ENCODE results near the gene IGLL5.

IGLL5 gene

DNA sequence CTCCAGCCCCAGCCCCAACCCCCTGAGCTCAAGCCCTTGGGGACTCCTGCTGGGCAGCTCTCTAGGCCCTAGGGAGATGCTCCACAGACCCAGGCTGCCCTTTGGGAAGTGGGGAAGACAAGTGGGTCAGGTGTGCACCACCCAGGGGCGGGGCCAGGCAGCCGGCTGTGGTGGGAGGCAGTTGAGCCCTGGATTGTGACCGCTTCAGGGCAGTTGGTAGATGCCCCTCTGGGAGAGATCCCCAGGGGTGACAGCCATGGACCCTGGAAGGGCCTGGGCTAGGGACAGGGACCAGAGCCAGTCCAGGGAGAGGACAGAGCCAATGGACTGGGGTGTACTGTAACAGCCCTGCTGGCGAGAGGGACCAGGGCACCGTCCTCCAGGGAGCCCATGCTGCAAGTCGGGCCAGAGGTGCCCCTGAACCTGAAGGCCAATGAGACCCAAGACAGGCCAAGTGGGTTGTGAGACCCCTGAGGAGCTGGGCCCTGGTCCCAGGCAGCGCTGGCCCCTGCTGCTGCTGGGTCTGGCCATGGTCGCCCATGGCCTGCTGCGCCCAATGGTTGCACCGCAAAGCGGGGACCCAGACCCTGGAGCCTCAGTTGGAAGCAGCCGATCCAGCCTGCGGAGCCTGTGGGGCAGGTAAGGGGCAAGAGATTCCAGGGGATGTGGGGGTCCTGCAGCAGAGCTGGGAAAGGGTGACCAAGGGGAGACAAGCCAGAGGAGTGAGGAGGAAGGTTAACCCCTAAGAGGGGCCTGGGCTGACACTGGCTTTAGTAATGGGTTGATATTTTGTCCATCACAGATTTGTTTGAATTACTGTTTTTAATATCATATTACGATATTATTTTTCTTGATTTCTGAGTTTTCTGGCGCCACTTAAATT, at the start of gene IGLL5:
IGLL5 (plus strand) TSS at position 196 of the 883 bp plus-strand sequence; CDS start at position 434, 238 bp downstream.
- DNase-seq = no peak

DNA sequence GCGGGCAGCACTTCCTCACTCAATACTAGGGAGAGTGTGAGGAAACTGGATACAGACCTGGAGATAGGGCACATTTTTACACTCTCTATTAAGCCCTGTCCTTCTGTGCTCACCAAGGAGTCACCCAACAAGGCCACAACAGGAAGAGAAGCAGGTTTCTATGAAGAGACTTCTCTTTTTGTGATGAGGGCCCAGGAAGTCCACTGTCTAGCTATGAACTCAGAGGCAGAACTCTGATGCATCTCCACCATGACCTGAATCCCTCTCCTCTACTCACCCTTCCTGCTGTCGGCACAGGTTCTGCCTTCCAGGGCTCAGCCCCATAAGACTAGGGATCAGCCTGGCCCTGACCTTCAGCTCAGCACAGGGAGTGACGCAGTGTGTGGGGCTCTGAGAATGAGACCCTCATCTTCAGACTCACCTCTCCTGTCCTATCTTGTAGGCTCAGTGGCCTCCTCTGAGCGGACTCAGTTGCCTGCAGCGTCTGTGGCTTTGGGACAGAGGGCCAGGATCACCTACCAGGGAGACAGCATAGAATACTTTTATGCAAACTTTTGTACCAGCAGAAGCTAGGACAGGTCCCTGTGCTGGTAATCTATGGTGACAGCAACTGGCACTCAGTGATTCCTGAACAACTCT, 49.3 kb upstream of the IGLL5 start:
- DNase-seq = peak; percentile 84

DNA sequence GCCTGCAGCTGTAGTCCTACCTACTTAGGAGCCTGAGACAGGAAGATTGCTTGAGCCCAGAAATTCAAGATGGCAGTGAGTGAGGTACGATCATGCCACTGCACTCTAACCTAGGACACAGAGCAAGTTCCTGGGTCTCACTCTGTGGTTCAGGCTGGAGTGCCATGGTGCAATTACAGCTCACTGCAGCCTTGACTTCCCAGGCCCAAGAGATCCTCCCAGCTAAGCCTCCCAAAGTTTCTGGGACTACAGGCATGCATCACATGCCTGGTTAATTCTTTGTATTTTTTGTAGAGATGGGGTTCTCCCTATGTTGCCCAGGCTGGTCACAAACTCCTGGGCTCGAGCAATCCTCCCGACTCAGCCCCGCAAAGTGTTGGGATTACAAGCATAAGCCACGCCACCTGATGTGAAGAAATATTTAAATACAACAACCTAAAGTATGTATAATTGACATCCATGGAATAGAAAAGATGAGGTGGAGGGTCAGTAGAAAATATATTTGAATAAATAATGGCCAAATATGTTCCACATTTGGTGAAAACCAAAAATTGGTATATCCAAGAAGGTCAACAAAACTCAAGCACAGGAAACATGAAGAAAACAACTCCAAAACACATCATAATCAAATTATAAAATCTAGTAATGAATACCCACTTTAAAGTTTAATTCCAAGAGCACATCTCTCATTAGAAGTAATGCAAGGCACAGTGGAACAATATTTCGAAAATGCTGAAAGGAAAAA, 47.9 kb upstream of the IGLL5 start:
- DNase-seq = no peak

DNA sequence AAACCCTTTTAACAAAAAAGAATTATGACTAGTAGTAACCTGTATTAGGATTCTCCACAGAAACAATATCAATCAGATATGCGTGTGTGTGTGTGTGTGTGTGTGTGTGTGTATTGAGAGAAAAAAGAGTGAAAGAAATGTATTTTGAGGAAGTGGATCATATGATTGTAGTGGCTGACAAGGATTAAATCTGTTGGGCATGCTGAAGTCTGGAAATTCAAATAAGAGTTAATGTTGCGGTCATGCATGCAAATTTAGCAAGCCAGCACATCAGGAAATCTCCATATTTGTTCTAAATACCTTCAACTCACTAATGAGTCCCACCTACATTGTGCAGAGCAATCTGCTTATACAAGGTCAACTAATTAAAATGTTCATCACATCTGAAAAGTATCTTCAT, 46.8 kb upstream of the IGLL5 start:
- peak; percentile 86 for DNase-seq

DNA sequence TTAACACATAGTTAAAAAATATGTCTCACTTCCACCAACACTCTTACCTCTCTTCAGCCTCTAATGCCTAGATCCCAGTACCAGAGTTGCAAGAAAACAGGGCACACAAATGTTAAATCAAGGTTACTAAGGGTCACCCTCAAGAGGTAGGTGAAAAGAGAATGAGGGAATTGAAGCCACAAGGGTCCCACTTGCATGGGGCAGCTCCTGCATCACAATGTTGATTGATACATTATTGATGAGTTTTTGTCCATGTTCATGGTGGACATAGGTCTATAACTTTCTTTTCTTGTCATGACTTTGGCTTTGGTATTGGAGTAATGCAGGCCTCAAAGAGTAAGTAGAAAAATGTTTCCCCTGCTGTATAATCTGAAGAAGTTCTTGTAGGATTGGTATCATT, 46.0 kb upstream of the IGLL5 start:
- DNase-seq = no peak

DNA sequence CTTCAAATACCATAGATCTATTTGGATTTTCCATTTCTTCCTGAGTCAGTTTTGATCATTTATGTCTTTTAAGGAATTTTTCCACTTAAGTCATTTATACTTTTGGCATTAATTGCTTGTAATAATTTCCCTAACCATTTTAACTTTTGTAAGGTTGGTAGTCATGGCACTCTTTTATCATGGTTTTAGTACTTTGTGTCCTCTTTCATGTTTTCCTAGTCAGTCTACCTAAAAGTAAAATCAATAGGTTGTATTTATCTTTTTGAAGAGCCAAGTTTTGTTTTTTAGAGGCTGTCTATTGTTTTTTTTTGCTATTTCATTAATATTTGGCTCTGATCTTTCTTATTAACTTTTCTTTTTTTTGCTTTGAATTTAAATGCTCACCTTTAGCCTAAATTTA, 45.5 kb upstream of the IGLL5 start:
- DNase-seq = no peak

DNA sequence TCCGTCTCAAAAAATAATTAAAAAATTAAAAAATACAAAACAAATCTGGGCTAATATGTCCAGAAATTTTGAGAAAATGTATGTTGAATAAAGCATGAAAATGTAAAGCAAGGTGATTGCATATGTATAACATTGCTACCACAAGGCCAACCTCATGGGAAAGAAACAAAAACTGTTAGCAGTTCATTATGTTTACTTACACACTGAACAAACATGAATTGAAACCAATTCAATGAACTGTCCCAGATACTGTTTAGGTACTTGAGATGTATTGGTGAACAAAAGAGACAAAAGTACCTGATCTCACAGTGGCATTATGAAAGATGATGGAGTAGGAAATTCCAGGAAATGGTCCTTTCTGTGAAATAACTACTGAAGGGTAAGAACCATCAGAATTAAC, 43.8 kb upstream of the IGLL5 start:
- no peak for DNase-seq

DNA sequence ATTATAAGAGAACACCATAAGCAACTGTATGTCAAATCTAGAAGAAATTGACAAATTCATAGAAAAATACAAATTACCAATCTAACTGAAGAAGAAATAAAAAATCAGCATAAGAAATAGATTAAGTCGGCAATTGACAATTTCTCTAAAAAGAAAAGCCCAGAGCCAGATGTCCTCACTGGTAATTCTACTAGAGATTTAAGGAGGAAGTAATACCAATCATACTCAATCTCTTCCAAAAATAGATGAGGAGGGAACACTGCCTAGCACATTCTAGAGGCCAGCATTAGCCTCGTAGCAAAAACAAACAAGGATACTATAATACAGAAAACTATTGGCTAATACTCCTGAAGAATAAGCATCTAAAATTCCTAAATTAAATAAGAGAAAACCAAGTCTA, 40.4 kb upstream of the IGLL5 start:
- peak; percentile 77 for DNase-seq

DNA sequence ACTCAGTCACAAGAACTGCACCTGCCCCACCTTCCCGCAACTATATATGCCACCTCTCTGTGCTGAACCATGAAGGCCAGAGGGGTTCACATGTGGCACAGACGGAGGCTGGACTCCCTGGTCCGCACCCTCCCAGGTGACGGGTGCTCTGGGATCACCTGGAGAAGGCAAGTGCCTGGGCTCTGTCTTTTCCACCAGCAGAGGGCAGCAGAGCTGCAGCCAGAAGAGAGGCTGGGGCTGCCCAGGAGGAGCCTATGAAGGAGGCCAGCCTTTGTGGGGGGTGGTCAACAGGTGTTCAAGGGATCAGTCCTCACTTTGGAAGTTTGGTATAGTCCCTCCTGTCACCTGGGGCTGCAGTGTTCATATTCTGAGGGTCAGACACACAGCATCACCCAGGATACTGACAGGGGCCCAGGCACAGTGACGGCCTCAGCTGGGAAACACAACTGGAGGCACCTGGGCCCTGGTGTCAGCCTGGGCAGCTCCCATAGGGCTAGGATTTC, 39.2 kb upstream of the IGLL5 start:
- peak; percentile 30 for DNase-seq

DNA sequence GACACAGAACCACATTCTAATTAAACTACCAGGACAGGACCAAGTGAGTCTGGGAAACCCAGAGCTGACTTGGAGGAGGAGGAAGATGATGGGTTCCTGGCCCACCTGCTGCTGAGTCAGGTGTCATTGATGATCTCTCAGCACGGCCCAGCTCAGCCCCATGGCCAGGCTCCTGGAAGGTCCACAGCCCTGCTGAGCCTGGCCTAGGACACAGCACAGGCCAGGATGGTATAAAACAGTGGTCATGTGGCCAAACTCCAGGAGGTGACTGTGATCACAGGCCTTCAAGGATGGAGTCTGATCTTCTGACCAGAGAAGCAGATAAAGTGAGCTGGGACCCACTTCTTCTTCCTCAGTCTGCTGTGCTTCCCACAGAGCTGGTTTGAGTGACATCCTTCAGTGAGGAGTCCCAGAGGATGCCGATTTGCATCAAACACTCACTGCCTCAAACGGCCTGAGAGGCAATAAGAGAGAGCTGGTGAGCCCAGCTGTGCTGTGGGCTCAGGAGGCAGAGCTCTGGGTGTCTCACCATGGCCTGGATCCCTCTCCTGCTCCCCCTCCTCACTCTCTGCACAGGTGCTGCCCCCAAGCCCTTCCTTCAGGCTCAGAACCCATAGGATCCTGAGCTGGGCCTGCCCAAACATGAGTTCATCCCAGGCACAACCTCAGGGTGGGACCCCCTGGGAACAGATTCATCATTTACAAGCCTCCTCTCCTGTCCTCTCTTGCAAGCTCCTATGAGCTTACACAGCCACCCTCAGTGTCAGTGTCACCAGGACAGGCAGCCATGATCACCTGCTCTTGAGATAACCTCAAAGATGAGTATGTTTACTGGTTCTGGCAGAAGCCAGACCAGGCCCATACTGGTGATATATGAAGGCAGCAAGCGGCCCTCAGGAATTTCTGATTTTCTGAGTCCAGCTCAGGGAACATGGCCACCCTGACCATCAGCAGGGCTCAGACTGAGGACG, 37.7 kb upstream of the IGLL5 start:
- no peak for DNase-seq

DNA sequence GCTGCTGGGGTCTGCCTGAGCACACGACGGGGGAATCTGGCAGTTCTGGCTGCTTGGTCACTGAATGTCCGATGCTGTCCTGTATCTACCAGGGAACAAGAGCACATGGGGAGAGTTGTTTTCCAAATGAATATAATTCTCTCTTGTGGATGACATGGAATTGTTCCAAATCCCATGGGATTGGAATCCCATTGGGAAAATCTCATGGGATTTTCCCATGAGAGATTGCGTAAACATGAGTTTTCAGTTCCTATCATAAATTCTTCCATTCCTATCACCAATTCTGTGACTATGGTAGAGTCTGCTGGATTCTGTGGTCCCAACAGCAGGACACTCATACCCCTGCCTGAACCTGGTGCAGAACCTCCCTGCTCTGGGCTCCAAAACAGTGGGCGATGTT, 35.6 kb upstream of the IGLL5 start:
- no peak for DNase-seq

DNA sequence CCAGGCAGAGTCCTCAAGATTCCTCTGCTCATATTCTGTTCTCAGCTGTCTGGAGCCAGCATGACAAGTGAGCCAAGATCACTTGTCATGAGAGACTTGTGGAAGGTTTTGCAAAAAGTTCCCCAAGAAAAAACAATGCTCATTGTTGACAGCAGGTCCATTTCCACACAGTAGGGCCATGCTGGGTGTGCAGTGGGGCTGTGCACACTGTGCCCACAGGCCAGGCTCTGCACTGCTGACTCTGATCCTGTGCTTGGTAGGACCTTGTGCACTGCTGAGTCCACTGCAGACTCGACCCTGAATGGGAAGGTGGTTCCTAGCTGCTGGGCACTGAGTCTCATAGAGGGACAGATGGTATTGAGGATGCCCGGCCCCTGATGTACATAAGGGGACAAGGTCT, 33.9 kb upstream of the IGLL5 start:
- DNase-seq = no peak

DNA sequence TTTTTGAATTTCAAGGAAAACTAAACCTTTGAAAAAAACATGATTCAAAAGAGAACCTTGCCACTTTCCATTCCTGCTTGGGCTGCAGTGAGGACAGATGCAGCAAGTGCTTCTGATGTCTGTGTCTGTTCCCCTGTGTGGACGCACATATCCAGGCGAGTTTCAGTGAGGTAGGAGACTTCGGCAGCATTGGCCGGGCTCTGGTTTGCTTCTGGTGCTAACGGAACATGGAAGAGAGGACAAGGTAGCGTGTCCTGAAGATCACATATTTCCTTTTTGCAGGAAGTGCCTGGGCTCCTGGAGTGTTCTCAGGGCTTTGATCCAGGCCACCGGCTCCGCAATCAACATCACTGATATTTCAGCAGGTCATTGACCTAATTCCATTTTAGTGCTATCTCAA, 33.1 kb upstream of the IGLL5 start:
- DNase-seq = no peak

DNA sequence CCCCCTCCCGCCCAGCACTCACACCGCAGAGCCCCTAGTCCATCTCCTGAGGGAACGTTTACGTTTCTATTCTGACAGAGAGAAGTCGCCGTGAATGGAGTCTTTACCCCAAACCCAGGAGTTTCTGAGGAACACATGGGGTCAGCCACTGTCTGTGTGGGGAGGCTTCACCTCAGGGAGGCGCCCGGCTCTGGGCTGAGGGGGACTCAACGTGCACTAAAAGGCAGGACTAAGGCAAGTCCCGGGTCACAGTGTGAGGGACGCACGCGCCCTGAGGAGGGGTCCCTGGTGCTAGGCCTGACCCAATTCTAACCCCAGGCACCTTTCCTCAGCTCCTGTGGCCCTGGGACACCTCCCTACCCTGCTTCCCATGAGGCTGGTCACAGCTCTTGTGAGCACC, 32.5 kb upstream of the IGLL5 start:
- DNase-seq = no peak

DNA sequence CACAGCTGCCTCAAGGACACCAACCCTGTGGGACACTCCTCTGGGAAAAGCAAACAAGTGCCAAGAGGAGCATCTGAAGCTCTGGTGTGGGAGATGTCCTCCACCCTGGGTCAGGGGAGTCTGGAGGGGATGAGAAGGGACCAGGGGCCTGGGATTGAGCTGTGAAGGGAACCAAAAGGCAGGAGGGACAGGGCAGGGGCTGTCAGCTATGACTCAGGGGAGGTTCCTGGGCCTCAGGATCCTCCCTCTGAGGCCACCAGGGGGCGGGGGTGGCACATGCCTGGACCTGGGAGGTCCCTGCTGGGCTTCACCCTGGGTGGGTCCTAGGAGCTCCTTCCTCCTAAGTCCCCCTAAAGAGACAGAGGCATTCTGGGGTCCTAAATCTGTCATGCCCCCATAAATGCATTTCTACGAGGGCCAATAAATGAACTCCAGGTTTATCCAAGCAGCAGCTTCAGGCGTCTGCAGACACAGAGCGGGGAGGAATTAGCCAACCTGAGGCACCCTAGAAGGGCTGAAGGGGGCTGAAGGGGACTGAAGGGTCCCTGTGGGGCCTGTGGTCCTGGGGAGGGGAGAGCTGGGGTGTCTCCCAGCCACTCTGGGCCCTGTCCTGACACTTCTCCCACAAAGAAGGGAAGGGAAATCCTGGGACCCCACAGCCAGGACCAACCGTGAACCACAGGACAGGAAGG, 31.9 kb upstream of the IGLL5 start:
- peak; percentile 42 for DNase-seq

DNA sequence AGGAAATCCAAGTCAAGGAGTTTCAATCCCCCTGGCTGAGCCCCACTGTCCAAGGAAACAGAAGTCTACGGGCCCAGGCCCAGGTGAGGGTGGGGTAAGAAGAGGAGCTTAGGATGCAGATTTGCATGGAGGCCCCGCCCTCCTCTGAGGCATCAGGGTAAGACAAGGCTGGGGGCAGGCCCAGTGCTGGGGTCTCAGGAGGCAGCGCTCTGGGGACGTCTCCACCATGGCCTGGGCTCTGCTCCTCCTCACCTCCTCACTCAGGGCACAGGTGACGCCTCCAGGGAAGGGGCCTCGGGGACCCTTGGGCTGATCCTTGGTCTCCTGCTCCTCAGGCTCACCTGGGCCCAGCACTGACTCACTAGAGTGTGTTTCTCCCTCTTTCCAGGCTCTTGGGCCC, 31.3 kb upstream of the IGLL5 start:
- DNase-seq = no peak

DNA sequence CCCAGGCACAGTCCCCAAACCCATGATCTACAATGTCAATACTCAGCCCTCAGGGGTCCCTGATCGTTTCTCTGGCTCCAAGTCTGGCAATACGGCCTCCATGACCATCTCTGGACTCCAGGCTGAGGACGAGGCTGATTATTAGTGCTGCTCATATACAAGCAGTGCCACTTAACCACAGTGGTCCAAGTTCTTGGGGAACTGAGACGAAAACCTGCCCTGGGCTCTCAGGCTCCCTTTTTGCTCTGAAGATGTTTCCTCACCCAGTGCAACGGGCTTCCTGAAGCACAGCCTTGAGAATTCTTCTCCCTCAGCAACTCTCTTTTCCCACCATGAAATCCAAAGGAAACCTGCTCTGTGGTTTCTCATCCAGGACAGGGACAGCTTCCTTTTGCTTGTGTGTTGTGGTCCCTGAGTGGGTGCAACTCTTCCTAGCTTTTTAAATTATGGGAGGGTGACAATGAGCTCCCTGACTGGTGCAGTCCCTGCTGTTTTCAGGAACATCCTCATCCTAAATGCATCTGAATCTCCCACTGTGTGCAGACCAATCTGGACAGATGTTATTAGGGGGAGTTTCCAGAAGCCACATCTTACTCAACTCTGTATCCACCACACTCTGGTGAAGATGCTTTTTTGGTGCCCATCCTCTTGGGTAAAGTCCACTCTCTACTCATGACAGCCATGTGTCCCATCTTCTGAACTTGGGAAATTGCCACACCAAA, 30.6 kb upstream of the IGLL5 start:
- DNase-seq = no peak

DNA sequence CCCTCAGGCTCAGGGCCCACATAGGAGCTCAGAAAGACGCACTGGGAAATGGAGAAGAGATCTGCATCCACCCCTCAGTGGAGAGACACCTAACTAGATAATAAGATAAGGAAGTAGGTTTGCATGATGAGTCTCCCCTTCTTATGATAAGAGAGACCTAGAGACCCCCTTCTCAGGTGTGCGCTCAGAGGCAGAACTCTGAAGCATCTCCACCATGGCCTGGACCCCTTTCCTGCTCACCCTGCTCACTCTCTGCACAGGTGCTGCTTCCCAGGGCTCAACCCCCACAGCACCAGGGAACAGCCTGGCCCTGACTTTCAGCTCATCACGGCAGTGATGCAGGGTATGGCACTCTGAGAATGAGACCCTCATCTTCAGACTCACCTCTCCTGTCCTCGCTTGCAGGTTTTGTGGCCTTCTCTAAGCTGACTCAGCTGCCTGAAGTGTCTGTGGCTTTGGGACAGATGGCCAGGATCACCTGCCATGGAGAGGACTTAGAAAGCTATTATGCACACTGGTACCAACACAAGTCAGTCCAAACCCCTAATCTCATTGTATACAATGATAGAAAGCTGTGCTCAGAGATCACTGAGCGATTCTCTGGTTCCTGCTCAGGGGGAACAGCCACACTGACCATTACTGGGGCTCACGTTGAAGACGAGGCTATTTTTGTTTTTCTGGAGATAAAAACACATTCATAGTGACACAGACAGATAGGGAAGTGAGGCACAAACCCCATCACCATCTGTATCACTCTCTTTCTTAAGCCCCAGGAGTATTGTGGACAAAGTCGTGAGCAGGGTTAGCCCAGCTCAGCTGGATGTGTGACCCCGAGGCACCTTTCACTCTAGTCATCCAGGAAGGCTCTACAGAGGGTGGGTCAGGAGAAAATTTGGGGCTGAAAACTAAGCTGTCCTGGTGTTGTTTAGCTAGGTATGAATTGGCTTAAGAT, 29.7 kb upstream of the IGLL5 start:
- peak; percentile 27 for DNase-seq

DNA sequence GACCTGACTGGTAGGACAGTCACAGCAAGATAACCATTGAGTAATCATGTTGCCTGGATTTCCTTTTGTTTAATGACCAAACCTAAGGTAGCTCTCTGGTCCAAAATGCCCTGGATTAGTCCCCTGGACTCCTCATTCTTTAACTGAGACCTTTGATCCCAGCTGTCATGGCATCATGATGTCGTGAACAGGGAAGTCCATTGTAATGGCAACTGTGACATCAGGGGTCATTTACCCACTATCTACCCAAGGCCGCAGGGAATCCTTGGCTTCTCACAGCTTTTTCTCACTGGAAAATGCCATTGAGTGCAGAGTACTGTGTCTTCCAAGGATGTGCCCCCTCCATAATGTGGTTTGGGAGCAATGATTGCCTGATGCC, 29.1 kb upstream of the IGLL5 start:
- no peak for DNase-seq

DNA sequence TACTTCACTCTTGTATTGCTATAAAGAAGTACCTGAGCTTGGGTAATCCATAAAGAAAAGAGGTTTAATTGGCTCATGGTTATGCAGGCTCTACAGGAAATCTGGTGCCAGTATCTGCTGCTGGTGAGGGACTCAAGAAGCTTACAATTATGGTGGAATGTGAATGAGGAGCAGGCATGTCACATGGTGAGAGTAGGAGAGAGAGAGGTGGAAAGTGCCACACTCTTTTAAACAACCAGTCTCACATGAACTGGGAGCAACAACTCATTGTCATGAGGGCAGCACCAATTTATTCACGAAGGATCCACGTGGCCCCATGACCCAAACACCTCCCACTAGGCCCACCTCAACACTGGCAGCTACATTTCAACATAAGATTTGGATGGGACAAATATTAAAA, 24.6 kb upstream of the IGLL5 start:
- no peak for DNase-seq

All from MV-4-11 (cell line).